Breast epithelium (tissue), 3 donors: ENCODE measurements around the gene NOL4L.

Experiments used
- CTCF ChIP-seq, 3 donors: fragments of 450-650 bp; IDR thresholded peaks; one replicate each; pipeline ENCODE4 v1.5.1; 2016 to 2017; ENCODE audit warnings: antibody characterized with exemption in 3 of 3, mild to moderate bottlenecking in 3 of 3, moderate library complexity in 3 of 3
- POLR2AphosphoS5 ChIP-seq, 3 donors: sonication (generic); formaldehyde crosslinking; IDR thresholded peaks; one replicate each; pipeline ENCODE4 v1.6.1; 2017; ENCODE audit warnings: antibody characterized with exemption in 3 of 3

- no peak for TF ChIP-seq CTCF (IDR thresholded peaks at IDR 0.05)
- no peak for TF ChIP-seq POLR2AphosphoS5 (IDR thresholded peaks at IDR 0.05)
Measured at GRCh38 chr20:32613192-32614053, 28.3 kb upstream of the NOL4L start.
